Tibial artery (tissue), 4 donors: ENCODE measurements around the gene SNTG2.
A peak's percentile ranks its signal among the peaks of the same experiment; 100 is the strongest.

Source experiments
- DNase-seq, 2 donors: peaks; one replicate each; pipeline ENCODE4 v3.0.0-alpha.2; 2019
- H3K27ac ChIP-seq, 2 donors: fragments of 200-600 bp; sonication (generic) in 1 of 2; 1 replicate in 1 of 2; 2 replicates in 1 of 2; pipeline ENCODE4 v1.5.1; 2018 to 2019; ENCODE audit warnings: mild to moderate bottlenecking in 1 of 2
- H3K27me3 ChIP-seq, 2 donors: fragments of 200-600 bp; sonication (generic) in 1 of 2; one replicate each; pipeline versions ENCODE4 v1.5.1 to v1.6.0; 2016 to 2019
- H3K36me3 ChIP-seq, 3 donors: fragments of 200-600 bp; sonication (generic) in 2 of 3; one replicate each; pipeline ENCODE4 v1.5.1; 2016 to 2019; ENCODE audit warnings: mild to moderate bottlenecking in 2 of 3
- H3K4me1 ChIP-seq, 4 donors: fragments of 200-600 bp; sonication (generic) in 2 of 4; 1 replicate in 3 of 4; 2 replicates in 1 of 4; pipeline ENCODE4 v1.5.1; 2016 to 2019
- H3K4me3 ChIP-seq, 2 donors: fragments of 200-600 bp; sonication (generic) in 1 of 2; 1 replicate in 1 of 2; 2 replicates in 1 of 2; pipeline ENCODE4 v1.5.1; 2018 to 2019; ENCODE audit warnings: mild to moderate bottlenecking in 2 of 2
- H3K9me3 ChIP-seq, 3 donors: fragments of 200-600 bp; sonication (generic) in 1 of 3; one replicate each; pipeline ENCODE4 v1.5.1; 2016 to 2019
- CTCF ChIP-seq, 2 experiments: fragments of 200-600 bp in 1 of 2; fragments of 450-650 bp in 1 of 2; IDR thresholded peaks; one replicate each; pipeline ENCODE4 v1.5.1; 2017 to 2019; ENCODE audit warnings: antibody characterized with exemption in 2 of 2, mild to moderate bottlenecking in 1 of 2, moderate library complexity in 1 of 2
- intact Hi-C: fragments of 100-400 bp; cut with DNase I; formaldehyde crosslinking; loops from one replicate; pipeline ENCODE4 v1.15.0; 2023; ENCODE audit warnings: low total_unique reads

The SNTG2 gene

GRCh38 chr2:1136067-1136466, 185.4 kb downstream of the SNTG2 start:
- no peaks in the 10 kb centered on the region for H3K27me3 ChIP-seq
- no peaks in the 10 kb centered on the region for H3K9me3 ChIP-seq
- H3K27ac ChIP-seq, result no peak overlapping the region
- H3K4me1 ChIP-seq, result no peaks in the 10 kb centered on the region
- H3K36me3 ChIP-seq, result no peaks in the 10 kb centered on the region
- no peak for TF ChIP-seq CTCF (IDR thresholded peaks at IDR 0.05)
- DNase-seq, result no peak
- H3K4me3 ChIP-seq, result no peak overlapping the region
- intact Hi-C loops, result no loop called here

GRCh38 chr2:1136846-1137245, 186.2 kb downstream of the SNTG2 start:
- H3K27me3 ChIP-seq, result no peaks in the 10 kb centered on the region
- H3K27ac ChIP-seq, result no peak overlapping the region
- H3K4me1 ChIP-seq, result no peaks in the 10 kb centered on the region
- intact Hi-C loops, result no loop called here
- no peak overlapping the region for H3K4me3 ChIP-seq
- H3K9me3 ChIP-seq, result no peaks in the 10 kb centered on the region
- H3K36me3 ChIP-seq, result no peaks in the 10 kb centered on the region
- no peak for DNase-seq
- no peak for TF ChIP-seq CTCF (IDR thresholded peaks at IDR 0.05)

GRCh38 chr2:1137264-1137663, 186.6 kb downstream of the SNTG2 start:
- no peaks in the 10 kb centered on the region for H3K9me3 ChIP-seq
- H3K36me3 ChIP-seq, result no peaks in the 10 kb centered on the region
- no peak overlapping the region for H3K27ac ChIP-seq
- TF ChIP-seq CTCF (IDR thresholded peaks at IDR 0.05), result no peak
- H3K4me3 ChIP-seq, result no peak overlapping the region
- no peaks in the 10 kb centered on the region for H3K27me3 ChIP-seq
- intact Hi-C loops, result no loop called here
- no peaks in the 10 kb centered on the region for H3K4me1 ChIP-seq
- DNase-seq, result no peak

GRCh38 chr2:1137913-1138391, 187.3 kb downstream of the SNTG2 start:
- no peak overlapping the region for H3K27ac ChIP-seq
- no peaks in the 10 kb centered on the region for H3K4me1 ChIP-seq
- no peaks in the 10 kb centered on the region for H3K9me3 ChIP-seq
- H3K4me3 ChIP-seq, result no peak overlapping the region
- no peak for DNase-seq
- no peaks in the 10 kb centered on the region for H3K27me3 ChIP-seq
- TF ChIP-seq CTCF (IDR thresholded peaks at IDR 0.05), result no peak
- intact Hi-C loops, result no loop called here
- no peaks in the 10 kb centered on the region for H3K36me3 ChIP-seq

- peak; percentile 44 to 50 for TF ChIP-seq CTCF (IDR thresholded peaks at IDR 0.05)
- intact Hi-C loops, result no loop called here
- Histone ChIP-seq H3K4me1 (no peaks in the 10 kb centered on the region), H3K27ac (no peak overlapping the region), H3K36me3 (no peaks in the 10 kb centered on the region), H3K9me3 (no peaks in the 10 kb centered on the region), H3K4me3 (no peak overlapping the region), H3K27me3 (peaks cover 0 to 4% of the 10 kb centered on the region in 2 donors)
- no peak for DNase-seq
Observed at GRCh38 chr2:1140389-1141003, 189.8 kb downstream of the SNTG2 start.

GRCh38 chr2:1141079-1141478, 190.4 kb downstream of the SNTG2 start:
- no peak overlapping the region for H3K4me3 ChIP-seq
- TF ChIP-seq CTCF (IDR thresholded peaks at IDR 0.05), result no peak
- peaks cover 0 to 4% of the 10 kb centered on the region in 2 donors for H3K27me3 ChIP-seq
- DNase-seq, result no peak
- H3K4me1 ChIP-seq, result no peaks in the 10 kb centered on the region
- H3K27ac ChIP-seq, result no peak overlapping the region
- no peaks in the 10 kb centered on the region for H3K9me3 ChIP-seq
- intact Hi-C loops, result no loop called here
- no peaks in the 10 kb centered on the region for H3K36me3 ChIP-seq
